NCI-H2029 treated with DMSO at 0.1 percent for 48 hours (cell line): ENCODE data around the gene SENP7.
"Not testable (repeated sequence)": the region's sequence is repeated elsewhere in the genome, so short reads cannot be mapped to it uniquely, and the experiment has no call there.

Experiments used
- DNase-seq: peaks from one replicate; lab custom pipeline; 2025; lab: John Stamatoyannopoulos, UW

SENP7 gene

GRCh38 chr3:101512646-101513418 lies at the start of gene SENP7:
SENP7 (minus strand) TSS chr3:101513212; CDS start chr3:101513130, 82 bp downstream.
- peak; percentile 74 for DNase-seq

GRCh38 chr3:101561630-101562328 lies 48.8 kb upstream of the SENP7 start, which contains the start of gene TRMT10C:
TRMT10C (plus strand) TSS chr3:101561868; CDS start chr3:101564782, 2,914 bp downstream.
- DNase-seq, result peak; percentile 63

- no peak for DNase-seq
Observed at GRCh38 chr3:101556064-101556463, 43.1 kb upstream of the SENP7 start.

GRCh38 chr3:101553381-101553780 lies 40.4 kb upstream of the SENP7 start:
- not testable (repeated sequence) for DNase-seq

GRCh38 chr3:101551359-101552081 lies 38.5 kb upstream of the SENP7 start:
- not testable (repeated sequence) for DNase-seq

- DNase-seq, result no peak
Observed at GRCh38 chr3:101549473-101549872, 36.5 kb upstream of the SENP7 start.

- DNase-seq, result no peak
Observed at GRCh38 chr3:101548527-101549105, 35.6 kb upstream of the SENP7 start.

- DNase-seq, result no peak
Observed at GRCh38 chr3:101544161-101544850, 31.3 kb upstream of the SENP7 start.

- no peak for DNase-seq
Observed at GRCh38 chr3:101542957-101543356, 29.9 kb upstream of the SENP7 start.

- not testable (repeated sequence) for DNase-seq
Observed at GRCh38 chr3:101536955-101537354, 23.9 kb upstream of the SENP7 start.

GRCh38 chr3:101536266-101536665 lies 23.3 kb upstream of the SENP7 start:
- DNase-seq, result no peak

GRCh38 chr3:101535221-101535620 lies 22.2 kb upstream of the SENP7 start:
- DNase-seq, result no peak

- no peak for DNase-seq
Observed at GRCh38 chr3:101533603-101533968, 20.6 kb upstream of the SENP7 start.

- no peak for DNase-seq
Observed at GRCh38 chr3:101532783-101533602, 20.0 kb upstream of the SENP7 start.

- no peak for DNase-seq
Observed at GRCh38 chr3:101531473-101532086, 18.6 kb upstream of the SENP7 start.

- DNase-seq, result no peak
Observed at GRCh38 chr3:101530686-101531047, 17.7 kb upstream of the SENP7 start.

- no peak for DNase-seq
Observed at GRCh38 chr3:101529816-101530685, 17.0 kb upstream of the SENP7 start.

GRCh38 chr3:101527906-101528305 lies 14.9 kb upstream of the SENP7 start:
- no peak for DNase-seq

- no peak for DNase-seq
Observed at GRCh38 chr3:101527441-101527840, 14.4 kb upstream of the SENP7 start.
